Measurements from ENCODE around the gene SECISBP2L.

SECISBP2L gene

GRCh38 chr15:48984811-48985352, 61.4 kb downstream of the SECISBP2L start:
- no peaks in the 10 kb centered on the region for H3K9me3 ChIP-seq
- peaks cover 0 to 3% of the 10 kb centered on the region in 2 experiments for H3K4me1 ChIP-seq (ENCODE audit: control insufficient read depth in 1 of 2, insufficient read depth in 1 of 2, low read depth in 1 of 2, low read length in 1 of 2)
- peaks cover 17% of the 10 kb centered on the region for H3K27me3 ChIP-seq
- no peak overlapping the region for H3K4me3 ChIP-seq (ENCODE audit: low read depth in 1 of 2, low read length in 1 of 2)
- TF ChIP-seq CTCF (IDR thresholded peaks at IDR 0.05): no peak
- no peak overlapping the region for H3K27ac ChIP-seq
- H3K36me3 ChIP-seq: peaks cover 10% of the 10 kb centered on the region

DNA sequence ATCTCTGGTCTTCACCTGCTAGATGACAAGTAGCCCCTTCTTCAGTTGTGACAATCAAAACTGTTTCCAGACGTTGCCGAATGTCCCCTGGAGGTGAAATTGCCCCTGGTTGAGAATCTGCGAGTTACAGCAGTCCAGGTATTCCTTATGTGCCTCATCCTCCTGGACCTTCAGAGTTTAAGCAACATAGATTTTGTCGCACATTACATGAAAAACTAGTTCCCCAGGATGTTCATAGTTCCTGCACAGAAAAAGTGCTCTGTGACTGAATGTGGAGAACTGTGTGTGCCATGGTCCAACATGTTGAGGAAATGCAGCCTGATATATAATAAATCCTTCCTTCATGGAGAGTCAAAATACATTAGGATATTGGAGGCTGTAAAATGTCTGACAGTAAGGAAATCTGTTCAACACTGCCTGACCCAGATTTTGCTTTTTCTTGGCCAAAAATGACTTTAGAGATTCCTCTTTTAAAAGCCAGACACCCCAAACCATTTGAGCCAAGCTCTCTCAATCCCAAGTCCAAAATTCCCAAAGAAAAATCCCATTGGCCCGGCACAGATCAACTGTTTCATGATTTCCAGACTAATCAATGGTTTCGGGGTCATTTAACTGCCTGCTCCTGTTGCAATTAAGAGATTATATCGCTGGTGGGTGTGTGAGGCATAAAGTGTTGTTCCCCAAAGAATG, 62.1 kb downstream of the SECISBP2L start:
- Histone ChIP-seq H3K9me3 (no peaks in the 10 kb centered on the region), H3K27ac (no peak overlapping the region), H3K27me3 (peaks cover 17% of the 10 kb centered on the region), H3K36me3 (peaks cover 7% of the 10 kb centered on the region), H3K4me3 (ENCODE audit: low read depth in 1 of 2, low read length in 1 of 2) (no peak overlapping the region), H3K4me1 (ENCODE audit: control insufficient read depth in 1 of 2, insufficient read depth in 1 of 2, low read depth in 1 of 2, low read length in 1 of 2) (peaks cover 0 to 3% of the 10 kb centered on the region in 2 experiments)
- TF ChIP-seq CTCF (IDR thresholded peaks at IDR 0.05): no peak

GRCh38 chr15:48983300-48983699, 62.9 kb downstream of the SECISBP2L start:
- peaks cover 0 to 3% of the 10 kb centered on the region in 2 experiments for H3K4me1 ChIP-seq (ENCODE audit: control insufficient read depth in 1 of 2, insufficient read depth in 1 of 2, low read depth in 1 of 2, low read length in 1 of 2)
- H3K27ac ChIP-seq: no peak overlapping the region
- peaks cover 6% of the 10 kb centered on the region for H3K36me3 ChIP-seq
- H3K27me3 ChIP-seq: peaks cover 17% of the 10 kb centered on the region
- H3K9me3 ChIP-seq: no peaks in the 10 kb centered on the region
- no peak overlapping the region for H3K4me3 ChIP-seq (ENCODE audit: low read depth in 1 of 2, low read length in 1 of 2)
- TF ChIP-seq CTCF (IDR thresholded peaks at IDR 0.05): no peak

DNA sequence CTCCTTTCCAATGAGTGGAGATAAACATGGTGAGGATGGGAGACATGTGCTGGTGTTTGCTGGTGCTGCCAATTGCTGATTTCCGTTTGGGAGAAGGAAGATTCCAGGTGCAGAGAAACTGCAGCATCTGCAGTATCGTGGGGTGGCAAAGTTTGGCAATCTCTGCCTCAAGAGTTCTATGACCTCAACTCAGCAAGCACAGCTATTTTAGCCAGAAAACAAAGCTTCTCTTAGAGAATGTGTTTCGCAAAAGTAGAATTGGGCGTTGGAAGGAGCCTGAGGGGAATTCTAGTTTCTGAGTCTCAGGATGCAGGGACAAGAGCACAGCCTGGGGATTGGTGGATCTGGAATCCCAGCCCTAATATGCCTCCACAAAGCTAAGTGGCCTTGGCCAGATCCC, 64.3 kb downstream of the SECISBP2L start:
- Histone ChIP-seq H3K27me3 (peaks cover 23% of the 10 kb centered on the region), H3K9me3 (no peaks in the 10 kb centered on the region), H3K4me1 (ENCODE audit: control insufficient read depth in 1 of 2, insufficient read depth in 1 of 2, low read depth in 1 of 2, low read length in 1 of 2) (no peaks in the 10 kb centered on the region), H3K4me3 (ENCODE audit: low read depth in 1 of 2, low read length in 1 of 2) (no peak overlapping the region), H3K27ac (no peak overlapping the region), H3K36me3 (no peaks in the 10 kb centered on the region)
- TF ChIP-seq CTCF (IDR thresholded peaks at IDR 0.05): no peak

GRCh38 chr15:48978638-48979037, 67.6 kb downstream of the SECISBP2L start:
- no peak for TF ChIP-seq CTCF (IDR thresholded peaks at IDR 0.05)
- no peak overlapping the region for H3K4me3 ChIP-seq (ENCODE audit: low read depth in 1 of 2, low read length in 1 of 2)
- H3K36me3 ChIP-seq: no peaks in the 10 kb centered on the region
- H3K4me1 ChIP-seq (ENCODE audit: control insufficient read depth in 1 of 2, insufficient read depth in 1 of 2, low read depth in 1 of 2, low read length in 1 of 2): peaks cover 6 to 9% of the 10 kb centered on the region in 2 experiments
- no peaks in the 10 kb centered on the region for H3K9me3 ChIP-seq
- H3K27me3 ChIP-seq: peaks cover 54% of the 10 kb centered on the region
- H3K27ac ChIP-seq: no peak overlapping the region
